Measurements from ENCODE around the gene ZFYVE9.

GRCh38 chr1:52192024-52192423, 50.1 kb downstream of the ZFYVE9 start:
- TF ChIP-seq CTCF (IDR thresholded peaks at IDR 0.05) (no peak), POLR2A (IDR thresholded peaks at IDR 0.05) (no peak)
